ENCODE measurements around the gene PDZD4. TPM values are rescaled to one million over a fixed set of nuclear protein-coding genes. Genes with fewer than 3 reads are reported as not detected.

PDZD4 gene
- total RNA-seq, 1 donor from 2014 or later = 0.20 TPM

DNA sequence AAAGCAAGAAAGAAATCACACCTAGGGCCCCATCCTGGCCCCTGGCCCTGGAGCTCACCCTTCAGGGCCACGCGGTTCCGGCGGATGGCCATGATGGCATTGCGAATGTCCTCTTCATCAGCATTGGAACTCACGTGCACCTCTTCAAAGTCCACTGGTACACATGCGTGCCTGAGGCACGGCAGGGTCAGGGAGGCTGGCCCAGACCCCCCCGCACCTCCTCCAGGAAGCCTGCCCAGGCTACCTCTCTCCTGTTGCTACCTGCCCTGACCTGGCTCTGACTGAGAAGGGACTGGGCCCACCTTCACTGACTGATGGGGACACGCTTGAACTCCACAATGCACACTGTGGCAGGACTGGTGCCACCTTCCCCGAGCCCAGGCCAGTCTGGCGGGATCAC, 40.7 kb downstream of the PDZD4 start:
- no peak for DNase-seq (ENCODE audit: low read depth, low spot score)

DNA sequence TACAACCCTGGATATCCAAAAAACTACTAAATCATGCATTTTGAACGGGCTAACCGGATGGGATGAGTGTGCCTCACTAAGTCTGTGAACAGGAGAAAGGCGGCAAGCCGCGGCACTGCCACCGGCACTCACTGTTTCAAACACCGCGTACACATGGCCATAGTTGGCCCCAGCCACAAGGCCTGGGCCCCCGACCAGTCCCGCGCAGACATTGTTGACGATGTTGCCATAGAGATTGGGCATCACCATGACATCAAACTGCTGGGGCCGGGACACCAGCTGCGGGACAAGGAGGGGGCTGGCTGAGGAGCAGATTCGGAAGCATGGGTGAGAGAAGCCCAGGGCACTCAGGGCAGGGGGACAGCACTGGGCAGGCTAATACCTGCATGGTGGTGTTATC, 43.7 kb downstream of the PDZD4 start:
- no peak for DNase-seq (ENCODE audit: low read depth, low spot score)

DNA sequence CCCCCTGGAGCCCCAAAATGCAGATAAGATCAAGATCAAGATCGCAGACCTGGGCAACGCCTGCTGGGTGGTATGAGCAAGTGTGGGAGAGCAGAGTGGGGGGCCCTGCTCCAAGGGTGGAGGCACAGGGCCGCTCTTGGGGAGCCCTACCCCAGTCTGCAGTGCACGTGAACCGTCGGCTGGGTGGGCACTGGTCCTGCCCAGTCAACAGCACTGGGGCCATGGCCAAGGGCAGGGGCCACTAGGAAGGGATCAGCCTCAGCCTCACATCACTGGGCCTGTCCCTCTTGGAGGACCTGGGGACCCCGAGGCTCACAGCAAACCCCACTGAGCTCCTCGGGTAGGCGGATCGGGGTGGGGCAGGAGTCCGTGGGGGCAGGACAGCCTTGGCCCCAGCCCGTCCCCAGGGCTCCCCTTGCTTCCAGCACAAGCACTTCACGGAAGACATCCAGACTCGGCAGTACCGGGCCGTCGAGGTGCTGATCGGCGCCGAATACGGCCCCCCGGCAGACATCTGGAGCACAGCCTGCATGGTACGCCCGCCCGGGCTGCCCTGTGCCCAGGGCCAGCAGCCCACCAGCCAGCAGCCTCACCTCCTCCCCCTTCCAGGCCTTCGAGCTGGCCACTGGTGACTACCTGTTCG, 45.9 kb downstream of the PDZD4 start:
- DNase-seq (ENCODE audit: low read depth, low spot score) = no peak

DNA sequence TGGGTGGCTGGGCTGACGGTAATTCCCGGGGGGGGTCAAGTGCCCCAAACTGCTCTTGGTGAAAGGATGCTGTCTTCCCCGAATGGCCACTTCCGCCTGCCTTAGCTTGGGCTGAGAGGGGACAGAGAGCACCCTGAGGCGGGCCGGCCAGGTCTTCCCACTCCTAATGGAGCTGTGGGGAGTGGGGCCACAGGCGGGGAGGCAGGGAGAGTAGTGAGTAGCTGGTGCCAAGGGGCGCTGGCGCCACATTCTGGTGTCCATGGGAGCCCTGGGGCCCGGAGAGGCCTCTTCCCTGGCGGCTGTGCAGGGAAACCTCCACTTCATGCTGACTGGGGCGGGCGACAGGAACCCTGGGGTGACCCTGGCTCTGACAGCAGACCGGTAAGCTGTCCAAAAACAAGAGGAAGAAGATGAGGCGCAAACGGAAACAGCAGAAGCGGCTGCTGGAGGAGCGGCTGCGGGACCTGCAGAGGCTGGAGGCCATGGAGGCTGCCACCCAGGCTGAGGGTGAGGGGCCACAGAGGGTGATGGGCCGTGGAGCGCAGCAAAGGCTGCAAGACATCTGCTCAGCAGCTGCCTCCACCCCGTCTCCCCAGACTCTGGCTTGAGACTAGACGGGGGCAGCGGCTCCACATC, 46.8 kb downstream of the PDZD4 start:
- no peak for DNase-seq (ENCODE audit: low read depth, low spot score)

DNA sequence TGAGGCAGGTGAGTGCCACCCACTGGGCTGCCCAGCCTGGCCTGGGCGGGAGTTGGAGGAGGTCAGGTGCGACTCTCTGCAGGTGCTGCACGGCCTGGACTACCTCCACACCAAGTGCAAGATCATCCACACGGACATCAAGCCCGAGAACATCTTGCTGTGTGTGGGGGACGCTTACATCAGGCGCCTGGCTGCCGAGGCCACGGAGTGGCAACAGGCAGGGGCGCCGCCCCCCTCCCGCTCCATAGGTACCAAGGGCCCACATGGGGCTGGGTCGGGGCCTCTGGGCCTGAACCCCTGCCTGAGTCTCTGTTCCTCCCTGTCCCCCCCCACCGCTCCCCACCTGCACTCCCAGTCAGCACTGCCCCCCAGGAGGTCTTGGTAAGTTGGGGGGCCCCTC, 47.5 kb downstream of the PDZD4 start:
- no peak for DNase-seq (ENCODE audit: low read depth, low spot score)

DNA sequence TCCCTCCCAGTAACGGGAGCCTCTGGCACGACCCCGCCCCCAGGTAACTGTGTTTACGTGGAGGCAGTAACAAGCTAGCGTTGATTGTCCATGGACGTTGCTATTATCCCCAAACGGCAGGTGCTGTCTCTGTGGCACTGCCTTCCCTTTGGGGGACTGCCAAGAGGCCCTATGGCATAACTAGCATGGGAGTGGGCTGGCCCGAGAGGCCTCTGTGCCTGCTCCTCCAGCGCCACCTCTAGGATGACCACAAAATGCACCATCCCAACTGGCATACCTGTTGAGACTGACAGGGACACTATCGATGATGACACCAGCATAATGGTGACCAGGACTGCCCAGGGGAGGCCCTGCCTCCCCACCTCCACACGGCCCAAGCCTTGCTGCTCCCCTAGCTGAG, 48.0 kb downstream of the PDZD4 start:
- no peak for DNase-seq (ENCODE audit: low read depth, low spot score)

DNA sequence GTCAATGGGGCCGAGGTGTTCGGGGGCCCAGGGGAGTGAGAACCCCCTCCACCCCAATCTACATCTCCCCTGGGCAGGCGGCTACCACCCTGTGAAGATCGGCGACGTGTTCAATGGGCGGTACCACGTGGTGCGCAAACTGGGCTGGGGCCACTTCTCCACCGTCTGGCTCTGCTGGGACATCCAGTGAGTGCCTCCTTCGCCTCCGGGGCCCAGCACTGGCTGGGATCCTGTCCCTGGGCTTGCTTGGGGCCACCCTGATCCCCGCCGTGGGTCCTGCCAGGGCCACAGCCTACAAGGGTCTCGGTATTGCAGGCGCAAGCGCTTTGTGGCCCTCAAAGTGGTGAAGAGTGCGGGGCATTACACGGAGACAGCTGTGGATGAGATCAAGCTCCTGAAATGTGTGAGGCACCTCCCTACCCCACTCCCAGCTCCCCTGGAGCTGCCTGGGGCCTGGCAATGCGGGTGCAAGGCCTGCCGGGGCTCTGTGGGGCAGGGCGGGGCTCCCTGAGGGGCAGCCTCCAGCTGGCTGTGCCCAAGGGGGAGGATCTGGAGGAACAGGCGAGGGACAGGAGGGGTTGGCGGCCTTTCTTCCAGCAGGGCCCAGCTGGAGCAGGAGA, 48.8 kb downstream of the PDZD4 start:
- DNase-seq (ENCODE audit: low read depth, low spot score) = no peak

DNA sequence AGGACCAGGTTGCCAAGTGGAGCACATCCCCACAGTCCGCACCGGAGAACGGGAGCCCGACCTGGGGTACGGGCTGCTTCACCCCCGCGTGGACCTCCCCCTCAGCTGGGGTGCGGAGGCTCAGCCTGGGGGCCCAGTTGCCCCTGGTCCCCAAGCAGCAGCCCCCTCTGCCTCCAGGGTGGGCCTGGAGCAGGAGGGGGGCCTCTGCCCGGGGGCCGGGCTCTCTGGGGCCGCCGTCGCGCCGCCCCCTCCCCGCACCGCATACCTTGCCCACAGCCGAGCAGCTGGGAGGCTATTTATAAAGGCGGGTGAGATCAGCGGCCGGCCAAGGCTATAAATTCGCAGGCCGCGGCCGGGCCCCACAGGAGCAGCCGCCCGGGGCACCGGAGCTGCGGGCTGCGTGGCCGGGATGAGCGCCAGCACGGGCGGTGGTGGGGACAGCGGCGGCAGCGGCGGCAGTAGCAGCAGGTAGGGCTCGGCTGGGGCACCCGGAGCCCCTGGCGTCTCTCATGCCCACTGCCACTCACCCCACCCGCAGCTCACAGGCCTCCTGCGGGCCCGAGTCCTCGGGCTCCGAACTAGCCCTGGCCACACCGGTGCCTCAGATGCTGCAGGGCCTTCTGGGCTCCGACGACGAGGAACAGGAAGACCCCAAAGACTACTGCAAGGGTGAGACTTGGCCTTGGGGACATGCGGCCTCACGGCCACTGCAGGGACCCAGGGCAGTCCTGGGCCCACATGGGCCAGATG, 49.5 kb downstream of the PDZD4 start, which contains the start of gene SRPK3:
Gene SRPK3, plus strand, starts transcription at position 364 of the 750 bp plus-strand sequence. Its CDS starts 46 bp downstream, at position 410.
- no peak for DNase-seq (ENCODE audit: low read depth, low spot score)

DNA sequence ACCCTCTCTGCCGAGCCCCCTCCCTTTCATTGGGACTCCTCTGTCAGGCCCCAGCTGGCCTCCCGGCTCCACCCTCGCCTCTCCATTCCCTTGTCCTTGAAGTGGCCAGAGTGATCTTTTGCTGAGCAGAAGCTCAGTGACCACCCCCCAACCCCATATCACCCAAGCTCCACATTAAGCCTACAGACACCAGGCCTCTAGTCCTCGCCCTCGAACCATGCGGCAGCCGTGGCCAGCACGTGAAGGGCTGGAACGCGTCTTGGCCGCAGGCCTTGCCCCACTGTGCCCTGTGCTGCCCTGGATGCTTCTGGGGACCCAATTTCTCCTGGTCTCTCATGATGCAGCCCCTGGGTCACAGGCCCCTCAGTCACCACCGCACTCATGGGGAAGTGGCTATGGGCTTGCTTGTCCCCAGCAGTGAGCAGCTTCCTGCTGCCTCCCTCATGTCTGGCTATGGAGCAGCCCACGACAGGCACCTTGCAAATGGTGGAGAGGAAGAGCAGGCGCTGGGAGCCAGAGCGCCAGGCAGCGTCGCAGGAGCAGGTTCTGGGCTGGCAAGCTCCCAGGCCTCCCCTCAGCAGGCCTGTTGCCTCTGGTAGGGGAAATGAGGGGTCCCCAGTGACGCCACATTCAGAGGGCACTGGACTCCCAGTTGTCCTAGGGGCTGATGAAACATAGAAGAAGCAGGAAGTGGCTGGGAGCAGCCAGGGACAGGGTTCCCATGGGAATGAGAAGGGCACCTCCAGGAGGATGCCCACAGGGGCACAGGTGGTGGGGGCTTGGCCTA, 50.3 kb downstream of the PDZD4 start:
- DNase-seq (ENCODE audit: low read depth, low spot score) = no peak

DNA sequence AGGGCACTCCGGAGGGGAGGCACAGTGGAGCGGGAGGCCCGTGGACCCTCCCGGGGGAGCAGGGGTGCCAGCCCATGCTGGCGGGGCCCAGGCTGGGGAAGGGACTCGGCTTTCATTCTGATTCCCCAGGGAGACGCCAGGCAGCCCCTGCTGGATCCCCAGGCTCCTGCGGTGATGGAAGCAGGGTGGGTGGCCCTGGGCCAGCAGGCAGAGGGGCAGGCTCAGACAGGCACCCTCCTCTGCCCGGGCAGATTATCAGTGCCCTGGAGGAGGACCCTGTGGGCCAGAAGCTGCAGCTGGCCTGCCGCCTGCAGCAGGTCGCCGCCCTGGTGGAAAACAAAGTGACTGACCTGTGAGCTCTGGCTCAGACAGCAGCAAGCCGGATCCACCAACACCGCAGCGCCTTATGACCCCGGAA, 51.7 kb downstream of the PDZD4 start:
- DNase-seq (ENCODE audit: low read depth, low spot score) = no peak

DNA sequence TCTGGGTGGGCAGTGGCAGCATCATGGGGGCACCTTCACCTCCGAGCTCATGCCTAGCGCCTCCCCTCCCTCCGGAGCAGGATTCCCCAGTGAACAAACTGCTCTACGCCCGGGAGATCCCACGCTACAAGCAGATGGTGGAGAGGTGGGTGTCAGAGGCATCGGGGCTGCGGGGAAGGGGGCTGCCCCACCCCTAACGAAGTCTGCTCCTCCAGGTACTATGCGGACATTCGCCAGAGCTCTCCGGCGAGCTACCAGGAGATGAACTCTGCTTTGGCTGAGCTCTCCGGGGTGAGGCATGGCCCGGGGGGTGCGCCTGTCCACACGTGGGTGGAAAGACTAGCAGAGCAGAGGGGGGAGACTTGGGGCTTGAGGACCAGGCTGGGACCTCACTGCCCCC, 52.2 kb downstream of the PDZD4 start:
- DNase-seq (ENCODE audit: low read depth, low spot score) = no peak

DNA sequence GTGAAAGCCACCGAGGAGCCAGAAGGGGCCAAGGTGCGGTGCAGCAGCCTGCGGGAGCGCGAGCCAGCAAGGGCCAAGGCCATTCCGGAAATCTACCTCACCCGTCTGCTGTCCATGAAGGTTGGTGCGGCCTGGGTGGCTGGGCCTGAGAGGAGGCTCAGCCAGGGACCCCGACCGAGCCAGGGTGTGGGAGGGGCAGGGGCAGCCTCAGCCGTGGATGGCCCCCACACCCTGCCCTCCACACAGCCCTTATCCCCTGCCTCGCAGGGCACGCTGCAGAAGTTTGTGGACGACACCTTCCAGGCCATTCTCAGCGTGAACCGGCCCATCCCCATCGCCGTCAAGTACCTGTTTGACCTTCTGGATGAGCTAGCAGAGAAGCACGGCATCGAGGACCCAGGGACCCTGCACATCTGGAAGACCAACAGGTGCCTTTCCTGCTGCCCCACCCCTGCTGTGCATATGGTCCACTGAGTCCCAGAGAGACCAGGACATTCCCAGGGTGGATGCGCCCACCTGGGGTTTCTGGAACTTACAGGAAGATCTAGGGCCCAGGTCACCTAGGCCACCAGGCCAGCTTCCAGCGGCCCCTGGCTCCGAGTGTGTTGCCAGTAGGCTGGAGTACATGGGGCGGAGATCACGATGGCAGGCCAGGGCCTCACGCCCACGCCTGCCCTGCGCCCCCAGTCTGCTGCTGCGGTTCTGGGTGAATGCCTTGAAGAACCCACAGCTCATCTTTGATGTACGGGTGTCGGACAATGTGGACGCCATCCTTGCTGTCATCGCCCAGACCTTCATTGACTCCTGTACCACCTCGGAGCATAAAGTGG, 52.9 kb downstream of the PDZD4 start:
- DNase-seq (ENCODE audit: low read depth, low spot score) = no peak

DNA sequence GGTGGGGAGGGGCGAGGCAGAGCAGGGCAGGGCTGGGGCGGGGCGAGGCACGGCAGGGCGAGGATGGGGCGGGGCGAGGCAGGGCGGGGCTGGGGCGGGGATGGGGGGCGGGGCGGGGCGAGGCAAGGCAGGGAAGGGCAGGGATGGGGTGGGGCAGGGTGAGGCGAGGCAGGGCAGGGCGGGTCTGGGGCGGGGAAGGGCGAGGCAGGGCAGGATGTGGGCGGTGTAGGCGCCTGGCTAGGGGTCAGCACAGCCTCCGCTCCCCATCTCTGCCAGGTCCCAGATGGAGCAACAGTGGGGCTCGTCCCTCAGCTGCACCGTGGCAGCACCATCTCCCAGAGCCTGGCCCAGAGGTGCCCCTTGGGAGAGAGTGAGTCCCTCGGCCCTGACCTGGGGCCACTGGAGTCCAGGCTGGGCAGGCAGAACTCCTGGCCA, 53.7 kb downstream of the PDZD4 start:
- DNase-seq (ENCODE audit: low read depth, low spot score) = no peak

DNA sequence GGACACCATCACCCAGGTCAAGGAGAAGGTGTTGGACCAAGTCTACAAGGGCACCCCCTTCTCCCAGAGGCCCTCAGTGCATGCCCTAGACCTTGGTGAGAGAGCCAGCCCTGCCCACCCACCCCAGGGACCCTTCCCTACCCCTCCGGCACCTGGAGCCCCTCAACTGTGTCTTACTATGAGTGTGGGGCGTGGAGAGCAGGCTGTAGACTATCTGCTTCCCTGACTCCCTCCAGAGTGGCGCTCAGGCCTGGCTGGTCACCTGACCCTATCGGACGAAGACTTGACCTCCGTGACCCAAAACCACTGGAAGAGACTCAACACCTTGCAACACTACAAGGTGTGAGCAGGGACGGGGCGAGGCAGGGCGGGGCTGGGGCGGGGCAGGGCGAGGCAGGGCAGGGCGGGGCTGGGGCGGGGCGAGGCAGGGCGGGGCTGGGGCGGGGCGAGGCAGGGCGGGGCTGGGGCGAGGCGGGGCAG, 54.2 kb downstream of the PDZD4 start:
- no peak for DNase-seq (ENCODE audit: low read depth, low spot score)

DNA sequence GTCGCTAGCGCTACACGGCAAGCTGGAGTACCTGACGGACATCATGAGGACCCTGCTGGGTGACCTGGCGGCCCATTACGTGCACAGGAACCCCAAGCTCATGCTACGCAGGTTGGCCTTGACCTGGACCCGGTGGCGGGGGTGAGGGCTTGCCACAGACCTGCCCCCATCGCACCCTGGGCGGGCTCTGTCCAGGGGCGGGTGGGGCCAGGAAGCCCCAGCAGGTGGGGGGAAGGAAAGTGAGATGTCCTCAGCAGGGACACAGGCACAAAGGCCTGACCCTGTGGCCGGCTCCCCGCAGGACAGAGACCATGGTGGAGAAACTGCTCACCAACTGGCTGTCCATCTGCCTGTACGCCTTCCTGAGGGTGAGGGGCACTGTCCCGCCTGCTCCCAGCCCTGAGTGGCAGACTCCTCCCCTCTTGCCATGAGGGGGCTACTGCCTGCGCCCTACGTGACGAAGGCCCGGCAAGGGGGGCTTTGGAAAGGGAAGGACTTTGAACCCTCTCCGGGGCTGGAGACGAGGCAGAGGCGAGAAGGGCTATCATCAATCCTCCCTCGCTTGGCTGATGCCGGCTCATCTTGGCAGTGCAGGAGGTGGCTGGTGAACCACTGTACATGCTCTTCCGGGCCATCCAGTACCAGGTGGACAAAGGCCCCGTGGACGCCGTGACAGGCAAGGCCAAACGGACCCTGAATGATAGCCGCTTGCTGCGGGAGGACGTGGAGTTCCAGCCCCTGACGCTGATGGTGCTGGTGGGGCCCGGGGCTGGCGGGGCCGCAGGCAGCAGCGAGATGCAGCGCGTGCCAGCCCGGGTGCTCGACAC, 54.8 kb downstream of the PDZD4 start:
- DNase-seq (ENCODE audit: low read depth, low spot score) = no peak

DNA sequence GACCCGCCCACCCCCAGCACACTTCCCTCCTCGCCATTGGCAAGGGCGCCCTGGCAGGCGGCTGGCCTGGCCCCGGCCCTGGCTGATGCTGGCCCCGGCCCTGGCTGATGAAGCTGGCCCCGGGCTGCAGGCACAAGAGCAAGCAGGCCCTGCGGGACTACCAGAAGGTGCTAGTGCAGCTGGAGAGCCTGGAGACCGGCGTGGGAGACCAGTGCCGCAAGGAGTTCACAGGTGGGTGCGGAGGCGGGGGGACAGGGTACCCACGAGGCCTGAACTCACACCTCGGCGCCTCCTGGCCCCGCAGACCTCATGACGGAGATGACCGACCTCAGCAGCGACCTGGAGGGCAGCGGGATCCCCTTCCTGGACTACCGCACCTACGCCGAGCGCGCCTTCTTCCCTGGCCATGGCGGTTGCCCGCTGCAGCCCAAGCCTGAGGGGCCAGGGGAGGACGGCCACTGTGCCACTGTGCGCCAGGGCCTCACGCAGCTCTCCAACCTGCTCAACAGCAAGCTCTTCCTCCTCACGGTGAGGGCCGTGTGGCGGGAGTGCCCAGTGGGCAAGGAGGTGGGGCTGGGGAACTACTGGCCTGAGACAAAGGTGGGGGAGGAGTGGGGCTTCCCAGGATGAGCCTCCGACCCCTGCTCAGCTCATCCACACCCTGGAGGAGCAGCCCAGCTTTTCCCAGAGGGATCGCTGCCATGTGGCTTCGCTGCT, 55.6 kb downstream of the PDZD4 start:
- DNase-seq (ENCODE audit: low read depth, low spot score) = no peak

DNA sequence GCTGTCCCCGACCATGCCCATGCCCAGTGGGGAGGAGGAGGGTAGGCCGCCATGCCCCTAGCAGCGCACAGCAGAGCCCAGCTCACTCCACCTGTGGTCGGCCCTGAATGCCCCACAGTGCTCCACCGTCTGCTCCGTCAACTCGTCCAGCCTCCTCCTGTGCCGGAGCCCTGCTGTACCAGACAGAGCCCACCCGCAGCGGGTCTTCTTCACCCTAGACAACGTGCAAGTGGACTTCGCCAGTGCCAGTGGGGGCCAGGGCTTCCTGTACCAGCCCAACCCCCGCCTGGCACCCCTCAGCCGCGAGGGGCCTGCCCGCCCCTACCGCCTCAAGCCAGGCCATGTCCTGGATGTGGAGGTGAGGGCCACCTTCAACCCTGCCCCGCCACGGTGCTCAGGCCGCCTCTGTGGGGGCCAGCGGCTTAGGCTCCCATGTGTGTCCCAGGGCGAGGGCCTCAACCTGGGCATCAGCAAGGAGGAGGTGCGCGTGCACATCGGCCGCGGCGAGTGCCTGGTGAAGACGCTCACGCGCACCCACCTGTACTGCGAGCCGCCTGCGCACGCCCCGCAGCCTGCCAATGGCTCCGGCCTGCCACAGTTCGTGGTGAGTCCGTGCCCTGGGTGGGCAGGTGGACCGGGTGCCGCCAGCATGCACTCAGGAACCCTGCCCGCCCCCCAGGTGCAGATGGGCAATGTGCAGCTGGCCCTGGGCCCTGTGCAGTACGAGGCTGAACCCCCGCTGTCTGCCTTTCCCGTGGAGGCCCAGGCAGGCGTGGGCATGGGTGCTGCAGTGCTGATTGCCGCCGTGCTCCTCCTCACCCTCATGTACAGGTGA, 56.4 kb downstream of the PDZD4 start:
- no peak for DNase-seq (ENCODE audit: low read depth, low spot score)

DNA sequence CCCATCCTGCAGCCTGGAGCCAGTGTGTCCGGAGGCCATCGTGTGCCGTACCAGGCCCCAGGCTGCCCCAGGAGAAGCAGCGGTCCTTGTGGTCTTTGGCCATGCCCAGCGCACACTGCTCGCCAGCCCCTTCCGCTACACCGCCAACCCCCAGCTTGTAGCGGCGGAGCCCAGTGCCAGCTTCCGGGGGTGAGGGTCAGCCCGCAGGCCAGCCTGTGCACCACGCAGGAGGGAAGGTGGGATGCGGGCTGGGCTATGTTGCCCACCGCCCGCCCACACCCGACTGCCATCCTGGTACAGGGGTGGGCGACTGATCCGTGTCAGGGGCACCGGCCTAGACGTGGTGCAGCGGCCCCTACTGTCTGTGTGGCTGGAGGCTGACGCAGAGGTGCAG, 57.1 kb downstream of the PDZD4 start:
- DNase-seq (ENCODE audit: low read depth, low spot score) = no peak

Data from pulmonary artery endothelial cell (primary cell).